Panc1 (cell line): ENCODE measurements around the gene IGFL3. TPM values are rescaled to one million over a fixed set of nuclear protein-coding genes. Genes with fewer than 3 reads are reported as not detected.

ENCODE experiments used
- ATAC-seq: fragments of 200-7000 bp; cut with Tn5 transposase; 2 replicates; pipeline ENCODE4 v1.9.1; 2020; ENCODE audit warnings: mild to moderate bottlenecking, moderate library complexity
- BruUV-seq: library from RNA; stranded (reverse); fragments of 400-500 nt; replicated peaks from 2 replicates; lab custom pipeline; 2021; lab: Mats Ljungman, UMichigan
- CTCF ChIA-PET: fragments of 300-600 bp; sonication (Branson Sonifier 250); formaldehyde crosslinking; loops from one replicate; lab custom pipeline; 2022; ENCODE audit warnings: antibody characterized with exemption; lab: Charles Lee
- POLR2A ChIA-PET: fragments of 300-600 bp; sonication (Branson Sonifier 250); formaldehyde crosslinking; loops from one replicate; lab custom pipeline; 2022; ENCODE audit warnings: antibody characterized with exemption; lab: Charles Lee
- DNase-seq: peaks from one replicate; pipeline ENCODE4 v3.0.0-alpha.2; 2010; ENCODE audit warnings: low read depth, low spot score
- H3K27ac ChIP-seq: 2 replicates; pipeline ENCODE4 v1.5.1; 2011; ENCODE audit warnings: mild to moderate bottlenecking, low read length, inconsistent platforms
- H3K27me3 ChIP-seq: fragments of 200-500 bp; sonication (Bioruptor generic); 2 replicates; pipeline ENCODE4 v1.6.0; 2014; ENCODE audit warnings: low read length, inconsistent platforms; ENCODE audit not compliant: control insufficient read depth, insufficient read depth
- H3K36me3 ChIP-seq: fragments of 200-500 bp; sonication (Bioruptor generic); 2 replicates; pipeline ENCODE4 v1.5.1; 2014; ENCODE audit warnings: inconsistent platforms, mild to moderate bottlenecking, low read length, moderate library complexity; ENCODE audit not compliant: control insufficient read depth, insufficient read depth
- H3K4me1 ChIP-seq: 2 replicates; pipeline ENCODE4 v1.5.1; 2011; ENCODE audit warnings: inconsistent platforms, mild to moderate bottlenecking, low read length, moderate library complexity; ENCODE audit not compliant: control insufficient read depth, insufficient read depth
- H3K4me3 ChIP-seq, 2 experiments: 2 replicates each; pipeline ENCODE4 v1.5.1; 2011 to 2012; ENCODE audit warnings: low read depth in 2 of 2, low read length in 2 of 2, mild to moderate bottlenecking in 2 of 2, inconsistent platforms in 1 of 2, moderate library complexity in 1 of 2
- H3K9me3 ChIP-seq: fragments of 200-500 bp; sonication (Bioruptor generic); 2 replicates; pipeline ENCODE4 v1.5.1; 2014; ENCODE audit warnings: low read depth, mild to moderate bottlenecking, inconsistent platforms, low read length, moderate library complexity; ENCODE audit not compliant: control insufficient read depth, insufficient read depth
- POLR2AphosphoS5 ChIP-seq: IDR thresholded peaks from 2 replicates; pipeline ENCODE4 v1.6.1; 2012; ENCODE audit warnings: mild to moderate bottlenecking, low read depth, low read length, moderate library complexity
- SIN3A ChIP-seq: IDR thresholded peaks from 2 replicates; pipeline ENCODE4 v1.6.1; 2012; ENCODE audit warnings: low read depth, mild to moderate bottlenecking, low read length, moderate library complexity, borderline replicate concordance; ENCODE audit not compliant: insufficient read depth
- TCF7L2 ChIP-seq: IDR thresholded peaks from 2 replicates; pipeline ENCODE4 v1.6.1; 2011; ENCODE audit warnings: mild to moderate bottlenecking, low read depth, low read length, inconsistent platforms
- in situ Hi-C: cut with HindIII; loops from 2 replicates; pipeline ENCODE4 v1.10.0; 2016; ENCODE audit warnings: low sequenced_read_pairs, low pct_unique_long_range_greater_than_20kb
- intact Hi-C: fragments of 100-400 bp; cut with micrococcal nuclease; formaldehyde crosslinking; loops from one replicate; pipeline ENCODE4 v1.10.0; 2022; ENCODE audit not compliant: unreplicated experiment
- total RNA-seq: library from RNA; stranded (reverse); gene quantifications from one replicate; pipeline ENCODE4 v1.2.1, GENCODE V29; 2021; ENCODE audit not compliant: unreplicated experiment
- TF ChIP-seq, protein P1 (sequence below): fragments of 450-650 bp; IDR thresholded peaks from 2 replicates; pipeline ENCODE4 v1.5.1; 2017; ENCODE audit warnings: mild to moderate bottlenecking
- TF ChIP-seq, protein P2 (sequence below), 2 experiments: IDR thresholded peaks; 2 replicates each; pipeline ENCODE4 v1.6.1; 2011 to 2012; ENCODE audit warnings: low read depth in 2 of 2, control low read depth in 1 of 2, low read length in 1 of 2, mild to moderate bottlenecking in 1 of 2, moderate library complexity in 1 of 2; ENCODE audit not compliant: insufficient read depth in 1 of 2

Gene IGFL3
- total RNA-seq, 1 experiment from 2014 or later = not detected

DNA sequence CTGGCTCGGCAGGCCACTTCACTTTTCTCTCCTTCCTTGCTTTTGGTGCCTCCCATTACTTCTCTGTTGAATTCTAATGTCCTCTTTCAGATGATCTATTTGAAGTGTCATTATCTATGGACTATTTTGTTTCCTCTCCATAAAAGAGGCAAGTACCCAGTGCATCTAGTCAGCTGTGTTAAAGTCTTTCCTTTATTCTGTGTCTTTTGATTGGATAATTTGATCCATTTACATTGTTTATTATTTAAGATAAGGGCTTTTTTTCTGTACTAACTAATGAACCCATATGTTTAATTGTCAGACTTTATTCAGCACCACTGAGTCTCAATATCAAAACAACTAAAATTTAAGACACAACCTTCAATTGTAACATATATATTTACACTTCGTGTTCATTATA lies 36.4 kb downstream of the IGFL3 start:
- in situ Hi-C loops (no loop called here), intact Hi-C loops (no loop called here)
- ChIA-PET POLR2A (no interaction called here), CTCF (interaction anchor here (1.0 kb wide), 1 partner anchor 59 kb away, joined by 3 read pairs; no protein-coding TSS in a partner anchor)
- Histone ChIP-seq H3K9me3 (no peaks in the 10 kb centered on the region; the same call in 1 of the 2 replicates), H3K36me3 (no peaks in the 10 kb centered on the region), H3K4me3 (no peak overlapping the region), H3K27ac (no peak overlapping the region), H3K4me1 (no peaks in the 10 kb centered on the region), H3K27me3 (peaks cover 4% of the 10 kb centered on the region; the same call in 1 of the 2 replicates)
- BruUV-seq = no TSS peak
- ATAC-seq (no peak), DNase-seq (no peak)
- TF ChIP-seq SIN3A (no peak), TCF7L2 (no peak), POLR2AphosphoS5 (no peak)
- TF ChIP-seq, protein P1, sequence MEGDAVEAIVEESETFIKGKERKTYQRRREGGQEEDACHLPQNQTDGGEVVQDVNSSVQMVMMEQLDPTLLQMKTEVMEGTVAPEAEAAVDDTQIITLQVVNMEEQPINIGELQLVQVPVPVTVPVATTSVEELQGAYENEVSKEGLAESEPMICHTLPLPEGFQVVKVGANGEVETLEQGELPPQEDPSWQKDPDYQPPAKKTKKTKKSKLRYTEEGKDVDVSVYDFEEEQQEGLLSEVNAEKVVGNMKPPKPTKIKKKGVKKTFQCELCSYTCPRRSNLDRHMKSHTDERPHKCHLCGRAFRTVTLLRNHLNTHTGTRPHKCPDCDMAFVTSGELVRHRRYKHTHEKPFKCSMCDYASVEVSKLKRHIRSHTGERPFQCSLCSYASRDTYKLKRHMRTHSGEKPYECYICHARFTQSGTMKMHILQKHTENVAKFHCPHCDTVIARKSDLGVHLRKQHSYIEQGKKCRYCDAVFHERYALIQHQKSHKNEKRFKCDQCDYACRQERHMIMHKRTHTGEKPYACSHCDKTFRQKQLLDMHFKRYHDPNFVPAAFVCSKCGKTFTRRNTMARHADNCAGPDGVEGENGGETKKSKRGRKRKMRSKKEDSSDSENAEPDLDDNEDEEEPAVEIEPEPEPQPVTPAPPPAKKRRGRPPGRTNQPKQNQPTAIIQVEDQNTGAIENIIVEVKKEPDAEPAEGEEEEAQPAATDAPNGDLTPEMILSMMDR = no peak
- TF ChIP-seq, protein P2, sequence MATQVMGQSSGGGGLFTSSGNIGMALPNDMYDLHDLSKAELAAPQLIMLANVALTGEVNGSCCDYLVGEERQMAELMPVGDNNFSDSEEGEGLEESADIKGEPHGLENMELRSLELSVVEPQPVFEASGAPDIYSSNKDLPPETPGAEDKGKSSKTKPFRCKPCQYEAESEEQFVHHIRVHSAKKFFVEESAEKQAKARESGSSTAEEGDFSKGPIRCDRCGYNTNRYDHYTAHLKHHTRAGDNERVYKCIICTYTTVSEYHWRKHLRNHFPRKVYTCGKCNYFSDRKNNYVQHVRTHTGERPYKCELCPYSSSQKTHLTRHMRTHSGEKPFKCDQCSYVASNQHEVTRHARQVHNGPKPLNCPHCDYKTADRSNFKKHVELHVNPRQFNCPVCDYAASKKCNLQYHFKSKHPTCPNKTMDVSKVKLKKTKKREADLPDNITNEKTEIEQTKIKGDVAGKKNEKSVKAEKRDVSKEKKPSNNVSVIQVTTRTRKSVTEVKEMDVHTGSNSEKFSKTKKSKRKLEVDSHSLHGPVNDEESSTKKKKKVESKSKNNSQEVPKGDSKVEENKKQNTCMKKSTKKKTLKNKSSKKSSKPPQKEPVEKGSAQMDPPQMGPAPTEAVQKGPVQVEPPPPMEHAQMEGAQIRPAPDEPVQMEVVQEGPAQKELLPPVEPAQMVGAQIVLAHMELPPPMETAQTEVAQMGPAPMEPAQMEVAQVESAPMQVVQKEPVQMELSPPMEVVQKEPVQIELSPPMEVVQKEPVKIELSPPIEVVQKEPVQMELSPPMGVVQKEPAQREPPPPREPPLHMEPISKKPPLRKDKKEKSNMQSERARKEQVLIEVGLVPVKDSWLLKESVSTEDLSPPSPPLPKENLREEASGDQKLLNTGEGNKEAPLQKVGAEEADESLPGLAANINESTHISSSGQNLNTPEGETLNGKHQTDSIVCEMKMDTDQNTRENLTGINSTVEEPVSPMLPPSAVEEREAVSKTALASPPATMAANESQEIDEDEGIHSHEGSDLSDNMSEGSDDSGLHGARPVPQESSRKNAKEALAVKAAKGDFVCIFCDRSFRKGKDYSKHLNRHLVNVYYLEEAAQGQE (IDR thresholded peaks at IDR 0.05; ENCODE audit: insufficient read depth in 1 of 2, low read depth in 2 of 2, low read length in 1 of 2) = no peak

DNA sequence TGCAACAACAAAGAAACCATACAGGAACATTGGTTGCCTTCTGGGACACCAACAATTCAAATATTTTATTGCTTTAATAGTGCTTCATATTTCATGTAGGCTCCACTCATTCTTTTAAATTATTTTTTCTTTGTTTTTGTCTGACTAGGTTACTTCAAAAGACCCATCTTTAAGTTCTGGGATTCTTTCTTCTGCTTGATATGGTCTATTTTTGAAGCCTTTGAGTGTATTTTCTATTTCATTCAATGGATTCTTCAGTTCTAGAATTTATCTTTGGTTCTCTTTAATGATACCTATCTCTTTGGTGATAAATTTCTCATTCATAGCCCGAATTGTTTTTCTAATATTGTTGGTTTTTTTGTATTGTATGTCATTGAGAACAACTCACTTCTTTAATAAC lies 38.6 kb downstream of the IGFL3 start:
- Histone ChIP-seq H3K4me3 (no peak overlapping the region), H3K9me3 (no peaks in the 10 kb centered on the region; the same call in 1 of the 2 replicates), H3K36me3 (no peaks in the 10 kb centered on the region), H3K27me3 (peaks cover 4% of the 10 kb centered on the region; the same call in 1 of the 2 replicates), H3K27ac (no peak overlapping the region), H3K4me1 (no peaks in the 10 kb centered on the region)
- no TSS peak for BruUV-seq
- TF ChIP-seq POLR2AphosphoS5 (no peak), TCF7L2 (no peak), SIN3A (no peak)
- TF ChIP-seq, protein P2 (IDR thresholded peaks at IDR 0.05; ENCODE audit: insufficient read depth in 1 of 2, low read depth in 2 of 2, low read length in 1 of 2) = no peak
- TF ChIP-seq, protein P1 = no peak
- DNase-seq (no peak), ATAC-seq (no peak)
- intact Hi-C loops (no loop called here), in situ Hi-C loops (no loop called here)
- POLR2A ChIA-PET = no interaction called here
- CTCF ChIA-PET = no interaction called here
